Glomerular visceral epithelial cell (primary cell): ENCODE data around the gene PTPRC.

ENCODE experiments used
- DNase-seq: peaks from one replicate; pipeline ENCODE4 v3.0.0-alpha.2; 2016; ENCODE audit errors: extremely low spot score

PTPRC gene

DNA sequence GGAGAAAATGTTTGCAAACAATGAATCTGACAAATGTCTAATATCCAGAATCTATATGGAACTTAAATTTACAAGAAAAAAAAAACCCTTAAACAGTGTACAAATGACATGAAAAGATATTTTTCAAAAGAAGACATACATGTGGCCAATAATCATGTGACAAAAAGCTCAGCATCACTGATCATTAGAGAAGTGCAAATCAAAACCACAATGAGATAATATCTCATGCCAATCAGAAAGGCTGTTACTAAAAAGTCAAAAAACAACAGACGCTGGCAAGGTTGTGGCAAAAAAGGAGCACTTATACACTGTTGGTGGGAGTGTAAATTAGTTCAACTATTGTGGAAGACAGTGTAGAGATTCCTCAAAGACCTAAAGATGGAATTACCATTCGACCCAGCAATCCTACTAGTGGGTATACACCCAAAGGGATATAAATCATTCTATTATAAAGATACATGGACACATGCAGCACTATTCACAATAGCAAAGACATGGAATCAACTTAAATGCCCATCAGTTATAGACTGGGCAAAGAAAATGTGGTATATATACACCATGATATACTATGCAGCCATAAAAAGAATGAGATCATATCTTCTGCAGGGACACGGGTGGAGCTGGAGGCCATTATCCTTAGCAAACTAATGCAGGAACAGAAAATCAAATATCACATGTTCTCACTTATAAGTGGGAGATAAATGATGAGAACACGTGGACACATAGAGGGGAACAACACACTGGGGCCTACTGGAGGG, 123.2 kb downstream of the PTPRC start:
- no peak for DNase-seq

DNA sequence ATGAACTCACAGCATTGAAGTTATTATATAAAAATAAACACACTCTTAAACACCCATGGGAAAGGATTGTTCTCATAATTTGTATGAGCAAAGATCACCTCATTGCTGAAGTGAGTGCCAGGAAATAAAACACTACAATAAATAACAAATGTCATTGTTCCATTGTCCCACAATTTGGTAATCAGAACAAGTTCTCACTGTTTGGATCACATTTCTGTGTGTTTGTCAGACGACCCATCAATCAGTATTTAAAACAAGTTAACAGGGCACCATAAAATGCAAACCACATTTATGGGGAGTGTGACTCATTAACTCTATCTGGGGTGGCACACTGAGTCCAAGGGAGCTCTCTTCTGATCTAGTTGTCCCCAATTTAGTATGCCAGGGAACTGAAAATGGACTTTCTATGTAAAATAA, 124.5 kb downstream of the PTPRC start:
- DNase-seq = no peak

DNA sequence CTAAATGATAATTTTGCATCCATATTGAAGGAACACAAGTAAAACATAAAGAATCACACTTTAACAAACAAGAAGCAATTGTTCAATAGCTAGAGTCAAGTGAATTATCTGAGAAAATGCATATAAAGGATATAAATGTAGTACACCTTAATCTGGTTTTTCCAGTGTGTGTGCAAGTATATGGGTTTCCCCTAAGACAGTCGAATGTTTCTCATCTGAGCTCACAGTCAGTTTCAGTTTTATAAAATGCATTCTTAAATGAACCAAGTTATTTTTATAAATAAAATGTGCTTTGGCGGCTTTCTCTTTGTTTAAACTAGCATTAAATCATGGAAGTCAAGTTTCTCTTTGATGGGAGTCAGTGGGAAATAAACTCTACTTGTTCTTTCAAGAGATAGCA, 125.9 kb downstream of the PTPRC start:
- DNase-seq = no peak

- no peak for DNase-seq
Measured at GRCh38 chr1:198765416-198765815, 126.6 kb downstream of the PTPRC start.

DNA sequence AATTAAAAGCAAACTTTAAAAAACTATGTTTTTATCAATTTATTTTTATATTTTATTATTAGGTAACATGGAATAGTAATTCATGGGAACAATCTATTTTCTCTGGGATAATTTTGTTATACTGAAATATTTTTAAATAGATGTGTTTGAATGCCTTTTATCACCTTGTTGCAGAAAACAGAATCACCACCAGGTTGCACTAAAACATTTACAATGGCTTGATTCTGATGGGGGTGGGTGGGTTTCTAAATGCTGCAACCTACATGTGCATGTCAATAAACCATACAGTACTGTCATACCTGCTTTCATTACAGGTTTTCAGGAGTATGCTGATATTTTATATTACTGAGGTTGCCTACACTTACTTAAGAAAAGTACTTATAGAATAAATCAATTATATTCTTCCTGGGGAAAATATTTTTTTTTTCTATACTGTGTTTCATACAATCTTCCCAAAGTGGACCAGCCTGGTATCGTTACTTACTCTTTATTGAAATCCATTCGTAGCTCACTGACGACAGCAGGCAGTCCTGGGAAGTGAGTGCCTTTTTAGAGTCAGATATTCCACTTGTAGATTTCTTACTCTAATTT, 132.8 kb downstream of the PTPRC start:
- peak; percentile 50 for DNase-seq

GRCh38 chr1:198772626-198773025, 133.8 kb downstream of the PTPRC start:
- no peak for DNase-seq

DNA sequence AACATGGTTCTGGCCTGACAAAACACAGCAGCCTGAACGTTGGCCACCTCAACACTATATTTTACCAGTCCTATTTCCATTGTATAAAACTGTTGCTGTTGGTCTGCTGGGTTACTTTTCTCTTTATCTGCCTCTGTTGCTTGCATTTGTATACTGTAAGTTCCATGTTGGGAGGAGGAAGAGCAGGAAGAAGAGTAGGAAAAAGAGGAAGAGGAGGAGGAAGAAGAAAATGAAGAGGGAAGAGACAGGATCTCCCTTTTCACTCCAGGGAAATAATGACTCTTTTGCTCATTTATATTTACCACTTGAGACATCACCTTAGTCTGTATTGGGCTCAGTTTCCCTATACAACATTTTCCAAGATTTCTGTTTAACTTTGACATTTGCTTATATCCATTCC, 134.2 kb downstream of the PTPRC start:
- DNase-seq = no peak

- DNase-seq = no peak
Measured at GRCh38 chr1:198773523-198773922, 134.7 kb downstream of the PTPRC start.

DNA sequence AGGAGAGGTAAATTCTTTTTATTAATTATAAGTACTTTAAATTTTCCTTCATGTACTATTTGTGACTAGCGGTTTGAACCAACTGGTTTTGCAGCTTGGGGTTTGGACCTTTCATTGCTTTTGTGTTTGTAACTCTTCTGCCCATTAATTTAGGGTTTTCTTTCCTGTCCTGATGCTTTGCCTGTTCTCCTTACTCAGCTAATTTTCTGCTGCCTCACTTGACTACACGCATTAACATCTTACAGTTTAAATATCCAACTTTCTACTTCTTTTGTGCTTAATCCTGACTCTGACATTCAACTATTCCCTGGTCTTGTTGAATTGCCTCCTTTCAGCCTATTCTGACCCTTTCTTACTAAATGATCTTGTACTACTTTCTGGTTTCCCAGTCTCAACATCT, 135.6 kb downstream of the PTPRC start:
- no peak for DNase-seq

- no peak for DNase-seq
Measured at GRCh38 chr1:198775606-198776005, 136.8 kb downstream of the PTPRC start.

DNA sequence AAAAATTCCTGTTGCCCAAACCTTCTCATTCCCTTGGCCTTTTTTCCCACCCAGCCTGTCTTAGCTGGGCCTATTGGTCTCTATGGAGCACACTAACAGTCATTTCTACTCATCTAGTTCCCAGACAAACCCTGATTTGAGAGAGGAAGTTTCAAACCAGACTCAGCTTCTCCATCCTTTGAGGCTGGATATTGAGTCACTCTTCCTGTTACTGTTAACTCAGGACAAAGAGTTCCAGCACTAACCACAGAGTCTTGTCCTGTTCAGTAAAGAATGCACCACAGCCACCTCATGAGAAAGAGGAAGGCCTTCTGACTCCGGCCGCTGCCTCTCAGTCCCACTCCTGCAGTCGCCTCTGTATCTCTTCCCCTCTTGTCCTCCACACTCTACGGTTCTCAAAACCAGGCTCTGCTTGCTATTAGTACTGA, 137.8 kb downstream of the PTPRC start:
- DNase-seq = peak; percentile 82

- no peak for DNase-seq
Measured at GRCh38 chr1:198778049-198778448, 139.2 kb downstream of the PTPRC start.

- DNase-seq = no peak
Measured at GRCh38 chr1:198780376-198780775, 141.5 kb downstream of the PTPRC start.

- no peak for DNase-seq
Measured at GRCh38 chr1:198788561-198789064, 149.8 kb downstream of the PTPRC start.

GRCh38 chr1:198793714-198794113, 154.9 kb downstream of the PTPRC start:
- no peak for DNase-seq

DNA sequence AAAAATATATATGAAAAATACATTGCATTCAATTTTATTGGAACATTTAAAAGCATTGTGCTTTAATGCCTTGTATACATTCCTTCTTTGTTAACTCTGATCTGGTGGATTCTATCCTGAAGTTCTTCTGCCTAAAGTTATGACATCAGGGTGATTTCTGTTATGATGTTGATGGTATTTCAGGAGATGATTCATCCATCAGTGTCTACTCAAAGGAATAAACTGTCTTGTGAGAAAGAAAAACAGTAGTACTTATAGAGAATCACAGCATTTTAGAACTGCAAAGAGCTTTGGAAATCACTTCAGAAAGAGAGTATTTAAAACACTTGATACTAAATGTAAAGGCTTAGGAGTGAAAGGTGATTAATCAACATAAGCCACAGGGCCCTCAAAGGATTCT, 155.7 kb downstream of the PTPRC start:
- no peak for DNase-seq

DNA sequence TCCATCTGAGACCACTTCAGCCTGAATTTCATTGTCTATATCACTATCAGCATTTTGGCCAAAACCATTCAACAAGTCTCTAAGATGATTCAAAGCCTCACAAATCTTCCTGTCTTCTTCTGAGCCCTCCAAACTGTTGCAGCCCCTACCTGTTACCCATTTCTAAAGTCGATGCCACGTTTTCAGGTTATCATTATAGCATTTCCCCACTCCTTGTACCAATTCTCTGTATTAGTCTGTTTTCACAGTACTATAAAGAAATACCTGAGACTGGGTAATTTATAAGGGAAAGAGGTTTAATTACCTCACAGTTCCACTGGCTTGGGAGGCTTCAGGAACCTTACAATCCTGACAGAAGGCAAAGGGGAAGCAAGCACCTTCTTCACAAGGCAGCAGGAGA, 158.8 kb downstream of the PTPRC start:
- DNase-seq = no peak

DNA sequence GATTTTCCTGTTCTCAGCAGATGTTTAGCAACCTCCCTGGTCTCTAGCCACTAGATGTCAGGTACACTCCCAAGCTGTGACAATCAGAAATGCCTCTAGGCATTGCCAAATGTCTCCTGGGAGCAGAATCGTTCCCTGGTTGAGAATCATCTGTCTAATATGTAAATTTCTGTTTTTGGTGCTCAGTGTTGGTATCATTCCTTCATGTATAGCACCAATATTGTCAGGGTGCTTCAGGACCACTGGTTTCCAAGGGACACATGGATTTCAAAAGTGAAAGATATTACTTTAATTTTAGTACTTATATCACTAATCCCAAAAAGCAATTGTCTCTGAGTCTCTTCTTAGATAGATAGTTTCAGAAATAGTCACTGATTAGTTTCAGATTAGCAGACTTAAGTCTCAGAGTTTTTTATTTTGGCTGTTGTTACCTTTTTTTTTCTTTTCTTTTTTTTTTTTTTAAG, 160.1 kb downstream of the PTPRC start:
- no peak for DNase-seq

DNA sequence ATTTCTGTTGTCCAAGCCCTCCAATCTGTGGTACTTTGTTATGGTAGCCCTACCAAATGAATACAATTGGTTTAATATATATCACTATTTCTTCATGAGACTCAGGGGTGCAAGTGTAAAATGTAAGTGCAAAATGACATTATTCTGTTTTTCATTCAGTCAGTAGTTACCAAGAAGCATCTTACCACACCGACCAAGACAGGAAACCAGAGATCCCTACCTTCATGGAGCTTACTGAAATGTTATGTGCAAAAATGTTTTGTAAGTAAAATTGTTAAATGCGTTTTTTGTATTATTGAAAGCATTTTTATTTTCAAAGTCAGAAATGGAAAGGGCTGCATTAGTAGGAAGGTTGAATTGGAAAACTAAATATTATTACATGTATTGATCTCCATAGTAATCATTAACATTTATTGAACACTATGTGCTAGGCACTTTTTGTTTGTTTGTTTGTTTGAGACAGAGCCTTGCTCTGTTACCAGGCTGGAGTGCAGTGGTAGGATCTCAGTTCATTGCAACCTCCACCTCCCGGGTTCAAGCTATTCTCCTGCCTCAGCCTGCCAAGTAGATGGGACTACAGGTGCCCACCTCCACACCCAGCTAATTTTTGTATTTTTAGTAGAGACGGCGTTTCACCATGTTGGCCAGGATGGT, 166.8 kb downstream of the PTPRC start:
- no peak for DNase-seq

GRCh38 chr1:198806861-198807260, 168.0 kb downstream of the PTPRC start:
- DNase-seq = no peak
